ENCODE measurements around the gene AGBL3. TPM values are rescaled to one million over a fixed set of nuclear protein-coding genes. Genes with fewer than 3 reads are reported as not detected.

Gene AGBL3
- total and polyA plus RNA-seq, 9 of the 15 experiments (the other 6 are each of a cell fraction or from before 2014, with no cell fraction given) = 0.54 to 2.9 (median 1.7) TPM

GRCh38 chr7:135091717-135092116, 105.4 kb downstream of the AGBL3 start:
- intact Hi-C loops (cut with micrococcal nuclease) (no loop called here), in situ Hi-C loops (cut with MboI) (no loop called here)
- Histone ChIP-seq H3K27me3 (ENCODE audit: control insufficient read depth in 2 of 2, insufficient read depth in 2 of 2, low read length in 2 of 2) (no peaks in the 10 kb centered on the region), H3K4me3 (no peak overlapping the region), H3K9ac (ENCODE audit: insufficient read depth in 1 of 2, low read depth in 2 of 2, low read length in 2 of 2) (no peak overlapping the region), H3K27ac (ENCODE audit: extremely low read depth, low read depth, low read length) (no peak overlapping the region), H3K79me2 (ENCODE audit: control insufficient read depth, insufficient read depth, low read length) (no peaks in the 10 kb centered on the region), H3K9me3 (replicated peaks; ENCODE audit: control insufficient read depth, insufficient read depth, low read depth, low read length) (no peaks in the 10 kb centered on the region), H3K4me2 (ENCODE audit: insufficient read depth, low read length) (no peak overlapping the region), H3K4me1 (replicated peaks in 1 of 2; ENCODE audit: control insufficient read depth in 2 of 2, insufficient read depth in 2 of 2, low read length in 2 of 2) (no peaks in the 10 kb centered on the region), H3K36me3 (ENCODE audit: control insufficient read depth, insufficient read depth, low read length) (no peaks in the 10 kb centered on the region), H2AFZ (ENCODE audit: low read depth, low read length) (no peak overlapping the region), H4K20me1 (replicated peaks; ENCODE audit: control insufficient read depth, insufficient read depth, low read length) (no peaks in the 10 kb centered on the region), H3K9me1 (ENCODE audit: control insufficient read depth, insufficient read depth, low read length) (no peaks in the 10 kb centered on the region)
- DNase-seq (ENCODE audit: extremely low read depth in 1 of 4, low spot score in 3 of 4) (no peak), FAIRE-seq (no peak), ATAC-seq (no peak)
- POLR2A ChIA-PET = no interaction called here
- 0% methylated on average over 1 of the region's 1 CpG for WGBS (ENCODE audit: insufficient coverage, low coverage, missing lambda C conversion rate)
- no TSS peak for BruUV-seq (replicated peaks)
- CTCF ChIA-PET (ENCODE audit: low intra/inter-chr PET ratio) = no interaction called here
- no peak for TF ChIP-seq CBFB (CRISPR knock-in tag; IDR thresholded peaks at IDR 0.05)
- no peak for TF ChIP-seq PML (IDR thresholded peaks at IDR 0.05; ENCODE audit: low read length)
- TF ChIP-seq ZNF318 (IDR thresholded peaks at IDR 0.05; ENCODE audit: borderline replicate concordance in 1 of 2, low read depth in 1 of 2) = no peak
- TF ChIP-seq KHSRP (IDR thresholded peaks at IDR 0.05) = no peak
- no peak for TF ChIP-seq TEAD4 (IDR thresholded peaks at IDR 0.05; ENCODE audit: low read length)
- TF ChIP-seq TEAD4 (CRISPR knock-in tag; IDR thresholded peaks at IDR 0.05; ENCODE audit: borderline replicate concordance) = no peak
- no peak for TF ChIP-seq NCOA1 (IDR thresholded peaks at IDR 0.05; ENCODE audit: low read depth)
- TF ChIP-seq MITF (IDR thresholded peaks at IDR 0.05) = no peak
- no peak for TF ChIP-seq FOXO4 (CRISPR knock-in tag; IDR thresholded peaks at IDR 0.05)
- no peak for TF ChIP-seq DNMT1 (IDR thresholded peaks at IDR 0.05)
- no peak for TF ChIP-seq ESRRB (CRISPR knock-in tag; IDR thresholded peaks at IDR 0.05; ENCODE audit: borderline replicate concordance)
- TF ChIP-seq SP2 (IDR thresholded peaks at IDR 0.05; ENCODE audit: extremely low read depth, low read depth, low read length, poor library complexity, severe bottlenecking) = no peak
- TF ChIP-seq TSC22D4 (tag; IDR thresholded peaks at IDR 0.05) = no peak
- no peak for TF ChIP-seq NUFIP1 (IDR thresholded peaks at IDR 0.05; ENCODE audit: partially characterized antibody)
